MM.1S (cell line): ENCODE results near the gene HINFP.

Experiments used
- DNase-seq: peaks from one replicate; pipeline ENCODE4 v3.0.0-alpha.2; 2015
- H2AFZ ChIP-seq: fragments of 300-600 bp; sonication (generic); 2 replicates; pipeline ENCODE4 v1.6.0; 2016; ENCODE audit warnings: antibody characterized with exemption, low read length
- H3F3A ChIP-seq: fragments of 300-600 bp; sonication (generic); 2 replicates; pipeline ENCODE4 v1.6.1; 2016; ENCODE audit warnings: mild to moderate bottlenecking, antibody characterized with exemption, low read length, moderate library complexity, mixed read lengths; ENCODE audit not compliant: insufficient read depth
- H3K27ac ChIP-seq: fragments of 300-600 bp; sonication (generic); 2 replicates; pipeline ENCODE4 v1.5.1; 2016; ENCODE audit warnings: mild to moderate bottlenecking, low read length
- H3K27me3 ChIP-seq: fragments of 300-600 bp; sonication (generic); replicated peaks from 2 replicates; pipeline ENCODE4 v1.6.0; 2016; ENCODE audit warnings: low read length; ENCODE audit not compliant: insufficient read depth
- H3K36me3 ChIP-seq: fragments of 300-600 bp; sonication (generic); replicated peaks from 2 replicates; pipeline ENCODE4 v1.6.1; 2016; ENCODE audit warnings: mild to moderate bottlenecking, low read length, mixed read lengths; ENCODE audit not compliant: insufficient read depth
- H3K4me1 ChIP-seq: fragments of 300-600 bp; sonication (generic); 2 replicates; pipeline ENCODE4 v1.6.1; 2016; ENCODE audit warnings: low read length, mixed read lengths
- H3K4me2 ChIP-seq: fragments of 300-600 bp; sonication (generic); 2 replicates; pipeline ENCODE4 v1.6.0; 2016; ENCODE audit warnings: low read depth, low read length
- H3K4me3 ChIP-seq: fragments of 300-600 bp; sonication (generic); 2 replicates; pipeline ENCODE4 v1.5.1; 2016; ENCODE audit warnings: low read length, mixed read lengths
- H3K79me2 ChIP-seq: fragments of 300-600 bp; sonication (generic); 2 replicates; pipeline ENCODE4 v1.6.1; 2016; ENCODE audit warnings: mixed run types, low read length, mixed read lengths
- H3K9ac ChIP-seq: fragments of 300-600 bp; sonication (generic); 2 replicates; pipeline ENCODE4 v1.6.1; 2016; ENCODE audit warnings: low read length, mixed read lengths
- H3K9me2 ChIP-seq: fragments of 300-600 bp; sonication (generic); replicated peaks from 2 replicates; pipeline ENCODE4 v1.6.1; 2016; ENCODE audit warnings: mild to moderate bottlenecking, low read length, mixed read lengths; ENCODE audit not compliant: insufficient read depth
- H3K9me3 ChIP-seq: fragments of 300-600 bp; sonication (generic); replicated peaks from 2 replicates; pipeline ENCODE4 v1.6.1; 2016; ENCODE audit warnings: mild to moderate bottlenecking, low read length, mixed read lengths; ENCODE audit not compliant: insufficient read depth
- H4K20me1 ChIP-seq: fragments of 300-600 bp; sonication (generic); 2 replicates; pipeline ENCODE4 v1.6.1; 2016; ENCODE audit warnings: mild to moderate bottlenecking, low read length, moderate library complexity, mixed read lengths; ENCODE audit not compliant: insufficient read depth
- CTCF ChIP-seq: fragments of 300-600 bp; sonication (generic); IDR thresholded peaks from 2 replicates; pipeline ENCODE4 v1.5.1; 2016; ENCODE audit warnings: antibody characterized with exemption, low read length, mixed read lengths
- EZH2 ChIP-seq: fragments of 300-600 bp; sonication (generic); optimal IDR thresholded peaks from 2 replicates; pipeline ENCODE3; 2017; ENCODE audit warnings: low read depth, mild to moderate bottlenecking, antibody characterized with exemption, low read length, mixed read lengths
- EZH2phosphoT487 ChIP-seq: fragments of 300-600 bp; sonication (generic); IDR thresholded peaks from 2 replicates; pipeline ENCODE4 v1.6.1; 2018; ENCODE audit warnings: antibody characterized with exemption, low read length

HINFP gene

DNA sequence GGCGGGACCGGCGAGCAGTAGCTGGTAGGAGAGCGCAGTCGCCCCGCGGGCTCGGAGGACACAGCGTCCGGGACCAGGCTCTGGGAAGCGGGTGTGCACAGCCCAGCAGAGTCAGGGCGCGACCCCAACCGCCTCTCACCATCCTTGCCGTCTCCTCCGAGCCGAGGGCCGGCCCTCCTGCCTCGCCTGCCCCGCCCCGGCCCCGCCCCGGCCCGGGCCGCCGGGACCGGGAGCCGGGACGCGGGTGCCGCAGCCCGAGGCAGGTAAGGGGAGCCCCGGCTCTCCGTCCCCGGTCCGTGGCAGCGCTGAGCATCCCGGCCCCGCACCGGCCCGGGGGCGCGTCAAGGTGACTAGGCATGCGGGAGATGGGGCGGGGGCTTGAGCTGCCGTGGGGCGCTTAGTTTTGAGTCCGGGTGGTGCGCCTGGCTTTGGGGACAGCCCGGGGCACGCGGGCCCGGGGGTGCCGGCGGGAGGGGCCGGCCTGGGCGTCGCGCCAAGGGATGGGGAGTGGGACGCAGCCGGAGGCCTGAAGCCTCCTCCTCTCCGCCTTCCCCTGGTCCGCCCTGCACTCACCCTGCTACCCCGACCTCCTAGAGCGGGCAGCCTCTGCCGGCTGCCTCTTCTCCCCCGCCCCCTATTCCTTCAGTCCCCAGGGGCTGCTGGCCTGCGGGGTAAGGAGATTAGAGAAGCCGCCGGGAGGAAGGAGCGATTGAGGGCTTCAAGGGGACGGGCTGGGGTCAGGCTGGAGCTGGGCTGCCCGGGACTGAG is 27.8 kb downstream of the HINFP start, which contains the start of gene ABCG4:
Gene ABCG4 (plus strand): TSS at position 35 of the 768 bp plus-strand sequence. CDS start 914 bp downstream, outside the sequence.
- no peak for TF ChIP-seq EZH2
- TF ChIP-seq EZH2phosphoT487: no peak
- no peak for TF ChIP-seq CTCF
- no peak for DNase-seq
- H3K27me3 ChIP-seq: peaks cover 56% of the 10 kb centered on the region
- H3K4me1 ChIP-seq: peaks cover 7% of the 10 kb centered on the region
- H3K79me2 ChIP-seq: no peaks in the 10 kb centered on the region
- peak within 1 kb of the TSS; percentile 99 for H3K4me2 ChIP-seq
- H3K9me3 ChIP-seq: no peaks in the 10 kb centered on the region
- no peaks in the 10 kb centered on the region for H4K20me1 ChIP-seq
- H3K9me2 ChIP-seq: no peaks in the 10 kb centered on the region
- peak within 1 kb of the TSS; percentile 96 for H2AFZ ChIP-seq
- H3K9ac ChIP-seq: peak within 1 kb of the TSS; percentile 32; the same call in 1 of the 2 replicates
- H3K4me3 ChIP-seq: peak within 1 kb of the TSS; percentile 74
- no peaks in the 10 kb centered on the region for H3F3A ChIP-seq
- H3K36me3 ChIP-seq: no peaks in the 10 kb centered on the region
- no peak within 1 kb of the TSS for H3K27ac ChIP-seq

- peak overlapping the region; percentile 99; the same call in 1 of the 2 replicates for H3K4me2 ChIP-seq
Observed at GRCh38 chr11:119149786-119150275, 28.5 kb downstream of the HINFP start.

DNA sequence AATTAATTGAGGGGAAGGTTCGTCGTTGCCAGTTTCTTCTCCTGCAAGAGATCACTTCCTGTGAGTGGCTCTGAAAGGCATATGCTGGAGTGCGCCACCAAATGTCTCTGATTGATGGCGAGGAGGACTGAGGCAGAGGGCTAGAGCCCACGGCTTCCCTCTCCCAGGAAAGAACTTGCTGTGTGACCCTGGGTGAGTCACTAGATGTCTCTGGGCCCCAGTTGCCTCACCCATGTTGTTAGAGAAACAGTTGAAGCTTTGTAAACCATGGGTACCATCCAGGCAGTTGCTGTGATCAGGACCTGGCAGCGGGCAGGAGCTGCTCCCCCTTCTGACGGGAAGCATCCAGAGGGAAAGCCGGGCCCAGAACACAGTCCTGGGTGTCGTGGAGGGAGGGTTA is 30.7 kb downstream of the HINFP start:
- H2AFZ ChIP-seq: no peak overlapping the region
- H4K20me1 ChIP-seq: no peaks in the 10 kb centered on the region
- no peak overlapping the region for H3K9ac ChIP-seq
- H3K79me2 ChIP-seq: no peaks in the 10 kb centered on the region
- H3F3A ChIP-seq: no peaks in the 10 kb centered on the region
- H3K9me3 ChIP-seq: no peaks in the 10 kb centered on the region
- no peak for DNase-seq
- no peak overlapping the region for H3K4me2 ChIP-seq
- peaks cover 7% of the 10 kb centered on the region for H3K4me1 ChIP-seq
- H3K36me3 ChIP-seq: no peaks in the 10 kb centered on the region
- no peaks in the 10 kb centered on the region for H3K9me2 ChIP-seq
- H3K4me3 ChIP-seq: no peak overlapping the region
- peaks cover 66% of the 10 kb centered on the region for H3K27me3 ChIP-seq
- H3K27ac ChIP-seq: no peak overlapping the region
- TF ChIP-seq EZH2phosphoT487 (no peak), CTCF (no peak), EZH2 (no peak)

More at GRCh38 chr11:119149786-119150275, 28.5 kb downstream of the HINFP start:
- no peaks in the 10 kb centered on the region for H3K9me3 ChIP-seq
- no peaks in the 10 kb centered on the region for H3F3A ChIP-seq
- peaks cover 7% of the 10 kb centered on the region for H3K4me1 ChIP-seq
- H3K9me2 ChIP-seq: no peaks in the 10 kb centered on the region
- DNase-seq: no peak
- no peak overlapping the region for H2AFZ ChIP-seq
- H3K4me3 ChIP-seq: no peak overlapping the region
- no peak overlapping the region for H3K9ac ChIP-seq
- H3K27ac ChIP-seq: no peak overlapping the region
- H3K36me3 ChIP-seq: no peaks in the 10 kb centered on the region
- TF ChIP-seq CTCF (no peak), EZH2phosphoT487 (no peak), EZH2 (no peak)
- H3K27me3 ChIP-seq: peaks cover 58% of the 10 kb centered on the region
- H3K79me2 ChIP-seq: no peaks in the 10 kb centered on the region
- no peaks in the 10 kb centered on the region for H4K20me1 ChIP-seq
